ENCODE results near the gene TLL1. TPM values are rescaled to one million over a fixed set of nuclear protein-coding genes. Genes with fewer than 3 reads are reported as not detected.

Gene TLL1
- total RNA-seq, 4 donors from 2014 or later = 4.2 to 20.4 (median 8.4) TPM

DNA sequence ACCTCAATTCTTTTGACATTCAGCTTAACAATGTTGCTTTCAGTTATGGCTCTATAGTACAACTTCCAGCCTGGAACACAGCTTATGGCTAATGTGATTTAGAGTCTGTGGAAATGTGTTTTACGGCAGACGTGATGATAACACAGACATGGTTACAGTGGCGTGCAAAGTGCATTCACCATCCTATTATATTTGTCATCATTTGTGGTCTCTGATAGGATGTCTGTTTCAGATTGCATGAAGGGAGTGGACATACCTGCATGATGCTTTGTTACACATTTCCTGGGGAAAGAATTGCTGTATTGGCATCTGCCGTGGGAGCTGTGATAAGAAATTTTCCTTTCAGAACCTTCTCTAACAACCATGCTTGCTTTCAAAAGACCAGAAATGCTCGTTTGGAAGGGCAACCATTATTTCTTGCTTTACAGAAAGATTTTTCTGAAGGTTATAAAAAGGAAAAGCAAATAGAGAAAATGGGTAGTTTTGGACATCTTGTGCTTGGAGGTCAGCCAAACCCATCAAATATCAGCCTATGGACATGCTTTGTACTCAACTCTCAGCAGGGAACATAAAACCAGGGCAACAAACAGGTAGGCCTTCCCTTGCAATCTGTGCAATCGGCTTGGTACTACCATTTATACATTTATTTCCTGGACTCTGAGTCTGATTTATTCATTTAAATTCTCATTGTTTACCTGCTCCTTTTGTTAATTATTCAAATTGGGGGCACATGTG lies 273.9 kb downstream of the TLL1 start:
- Histone ChIP-seq H3K4me3 (no peak overlapping the region), H3K9me3 (no peaks in the 10 kb centered on the region), H3K4me1 (no peaks in the 10 kb centered on the region), H3K36me3 (no peaks in the 10 kb centered on the region), H3K27ac (no peak overlapping the region), H3K27me3 (no peaks in the 10 kb centered on the region)
- WGBS, 2 donors = 85% methylated on average over 6 of the region's 6 CpGs
- DNase-seq (ENCODE audit: low spot score in 2 of 2) = no peak
- TF ChIP-seq EP300 (IDR thresholded peaks at IDR 0.05) = no peak

Small RNA genes lying within 50 kb of the gene (small RNA-seq; reads per million reads assigned to genes)
- gene RNA5SP170 = not detected
